ENCODE results near the gene ATP5F1D.

DNA sequence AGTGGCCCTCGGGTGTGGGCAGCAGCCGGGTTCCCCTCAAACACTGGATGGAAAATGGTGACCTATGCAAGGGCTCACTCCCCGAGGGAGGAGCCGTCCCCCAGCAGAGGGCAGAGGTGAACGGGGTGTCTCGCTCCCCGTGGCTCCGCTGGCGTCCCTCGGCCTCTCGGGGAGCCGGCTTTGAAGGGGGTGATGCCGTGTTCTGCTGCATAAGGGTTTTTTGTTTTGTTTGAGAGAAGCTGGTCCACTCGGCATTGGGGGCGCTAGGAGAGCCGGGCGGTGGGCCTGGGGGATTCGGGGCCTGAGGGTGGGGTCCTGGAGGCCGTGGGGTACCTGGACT, 48.1 kb downstream of the ATP5F1D start:
- TF ChIP-seq, protein P1, sequence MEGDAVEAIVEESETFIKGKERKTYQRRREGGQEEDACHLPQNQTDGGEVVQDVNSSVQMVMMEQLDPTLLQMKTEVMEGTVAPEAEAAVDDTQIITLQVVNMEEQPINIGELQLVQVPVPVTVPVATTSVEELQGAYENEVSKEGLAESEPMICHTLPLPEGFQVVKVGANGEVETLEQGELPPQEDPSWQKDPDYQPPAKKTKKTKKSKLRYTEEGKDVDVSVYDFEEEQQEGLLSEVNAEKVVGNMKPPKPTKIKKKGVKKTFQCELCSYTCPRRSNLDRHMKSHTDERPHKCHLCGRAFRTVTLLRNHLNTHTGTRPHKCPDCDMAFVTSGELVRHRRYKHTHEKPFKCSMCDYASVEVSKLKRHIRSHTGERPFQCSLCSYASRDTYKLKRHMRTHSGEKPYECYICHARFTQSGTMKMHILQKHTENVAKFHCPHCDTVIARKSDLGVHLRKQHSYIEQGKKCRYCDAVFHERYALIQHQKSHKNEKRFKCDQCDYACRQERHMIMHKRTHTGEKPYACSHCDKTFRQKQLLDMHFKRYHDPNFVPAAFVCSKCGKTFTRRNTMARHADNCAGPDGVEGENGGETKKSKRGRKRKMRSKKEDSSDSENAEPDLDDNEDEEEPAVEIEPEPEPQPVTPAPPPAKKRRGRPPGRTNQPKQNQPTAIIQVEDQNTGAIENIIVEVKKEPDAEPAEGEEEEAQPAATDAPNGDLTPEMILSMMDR (IDR thresholded peaks at IDR 0.05), result no peak
- TF ChIP-seq POLR2A (IDR thresholded peaks at IDR 0.05), result no peak
